HepG2 (cell line): ENCODE measurements around the gene NUP155. TPM values are rescaled to one million over a fixed set of nuclear protein-coding genes. Genes with fewer than 3 reads are reported as not detected.
A peak's percentile ranks its signal among the peaks of the same experiment; 100 is the strongest.

ENCODE experiments used
- ATAC-seq: fragments of 200-7000 bp; cut with Tn5 transposase; 3 replicates; pipeline ENCODE4 v1.9.1; 2020; ENCODE audit warnings: mild to moderate bottlenecking, moderate library complexity
- BruUV-seq: library from RNA; stranded (reverse); fragments of 400-500 nt; replicated peaks from 2 replicates; lab custom pipeline; 2021; lab: Mats Ljungman, UMichigan
- CTCF ChIA-PET: fragments of 300-600 bp; formaldehyde crosslinking; extraction: SDS; loops from one replicate; lab custom pipeline; 2021; ENCODE audit warnings: low total read pairs, inconsistent platforms, low intra/inter-chr PET ratio; lab: Yijun Ruan, JAX
- POLR2A ChIA-PET: fragments of 350-600 bp; sonication (Branson Sonifier 250); formaldehyde crosslinking; loops from one replicate; lab custom pipeline; 2020; ENCODE audit warnings: antibody characterized with exemption, inconsistent platforms; lab: Yijun Ruan, JAX
- DNase-seq: peaks from one replicate; pipeline ENCODE4 v3.0.0-alpha.2; 2015; ENCODE audit warnings: low spot score
- FAIRE-seq: peaks from 3 replicates; lab custom pipeline; 2011; peaks lifted over from hg19 to GRCh38; lab: Jason Lieb, UNC
- H2AFZ ChIP-seq: one replicate; pipeline ENCODE4 v1.6.1; 2011; ENCODE audit warnings: low read length, inconsistent platforms
- H3K27ac ChIP-seq: fragments of 300-600 bp; 3 replicates; pipeline ENCODE4 v1.8.0; 2011; ENCODE audit warnings: mixed run types, mild to moderate bottlenecking, mixed read lengths, low read length, inconsistent platforms; ENCODE audit not compliant: insufficient read depth; ENCODE audit errors: extremely low read length
- H3K27me3 ChIP-seq, 2 experiments: fragments of 200-600 bp in 1 of 2; 2 replicates in 1 of 2; 3 replicates in 1 of 2; pipeline versions ENCODE4 v1.6.0 to v1.8.0; 2011; ENCODE audit warnings: low read length in 2 of 2, mild to moderate bottlenecking in 2 of 2, moderate library complexity in 2 of 2, inconsistent platforms in 1 of 2; ENCODE audit not compliant: insufficient read depth in 2 of 2, control insufficient read depth in 1 of 2
- H3K36me3 ChIP-seq, 2 experiments: fragments of 200-600 bp in 1 of 2; replicated peaks in 1 of 2; 2 replicates in 1 of 2; 3 replicates in 1 of 2; pipeline versions ENCODE4 v1.5.1 to v1.8.0; 2011; ENCODE audit warnings: low read length in 2 of 2, inconsistent platforms in 1 of 2; ENCODE audit not compliant: insufficient read depth in 2 of 2, control insufficient read depth in 1 of 2
- H3K4me1 ChIP-seq: 2 replicates; pipeline ENCODE4 v1.5.1; 2012; ENCODE audit warnings: low read length, inconsistent platforms; ENCODE audit not compliant: insufficient read depth
- H3K4me2 ChIP-seq: 2 replicates; pipeline ENCODE4 v1.6.0; 2011; ENCODE audit warnings: low read depth, low read length, inconsistent platforms
- H3K4me3 ChIP-seq, 3 experiments: fragments of 200-600 bp in 1 of 3; sonication (generic), shearing (Covaris generic) in 1 of 3; replicated peaks in 1 of 3; 2 replicates each; pipeline ENCODE4 v1.5.1; 2011 to 2016; ENCODE audit warnings: low read length in 3 of 3, inconsistent platforms in 2 of 3, low read depth in 2 of 3, mild to moderate bottlenecking in 2 of 3, control low read depth in 1 of 3, mixed read lengths in 1 of 3; ENCODE audit not compliant: insufficient read depth in 1 of 3
- H3K79me2 ChIP-seq: one replicate; pipeline ENCODE4 v1.6.1; 2011; ENCODE audit warnings: low read length, inconsistent platforms; ENCODE audit not compliant: insufficient read depth
- H3K9ac ChIP-seq: 2 replicates; pipeline ENCODE4 v1.6.0; 2011; ENCODE audit warnings: mild to moderate bottlenecking, low read depth, low read length, inconsistent platforms; ENCODE audit not compliant: insufficient read depth
- H3K9me3 ChIP-seq: 2 replicates; pipeline ENCODE4 v1.5.1; 2012; ENCODE audit warnings: mild to moderate bottlenecking, low read length
- H4K20me1 ChIP-seq: 2 replicates; pipeline ENCODE4 v1.6.0; 2011; ENCODE audit warnings: inconsistent platforms, mild to moderate bottlenecking, low read length, moderate library complexity; ENCODE audit not compliant: insufficient read depth
- AGO1 ChIP-seq: fragments of 200-400 bp; formaldehyde crosslinking; IDR thresholded peaks from 2 replicates; pipeline ENCODE4 v1.6.1; 2017; ENCODE audit warnings: mild to moderate bottlenecking, low read depth, low read length, moderate library complexity; ENCODE audit not compliant: poor library complexity, severe bottlenecking
- BRF2 ChIP-seq: sonication (generic); formaldehyde crosslinking; IDR thresholded peaks from 2 replicates; pipeline ENCODE4 v1.8.1; 2022; ENCODE audit warnings: mild to moderate bottlenecking, missing genetic modification reagents
- DNMT1 ChIP-seq: sonication (generic); formaldehyde crosslinking; IDR thresholded peaks from 2 replicates; pipeline ENCODE4 v1.5.1; 2020; ENCODE audit warnings: mild to moderate bottlenecking, missing genetic modification reagents
- DR1 ChIP-seq: sonication (generic); formaldehyde crosslinking; IDR thresholded peaks from 2 replicates; pipeline ENCODE4 v1.8.0; 2021; ENCODE audit warnings: mild to moderate bottlenecking, missing genetic modification reagents, inconsistent platforms
- GFI1 ChIP-seq: sonication (generic); formaldehyde crosslinking; IDR thresholded peaks from 2 replicates; pipeline ENCODE4 v1.5.0; 2020; ENCODE audit warnings: missing genetic modification reagents, mild to moderate bottlenecking, borderline replicate concordance
- HOXA3 ChIP-seq: sonication (generic); formaldehyde crosslinking; IDR thresholded peaks from 2 replicates; pipeline ENCODE4 v1.5.0; 2020; ENCODE audit warnings: missing genetic modification reagents
- MAX ChIP-seq: IDR thresholded peaks from 2 replicates; pipeline ENCODE4 v1.6.1; 2012; ENCODE audit warnings: inconsistent platforms
- NFE2L1 ChIP-seq: sonication (generic); formaldehyde crosslinking; IDR thresholded peaks from 2 replicates; pipeline ENCODE4 v1.4.0; 2020; ENCODE audit warnings: missing genetic modification reagents, mild to moderate bottlenecking, borderline replicate concordance
- RFX5 ChIP-seq: IDR thresholded peaks from 2 replicates; pipeline ENCODE4 v1.6.1; 2011; ENCODE audit warnings: low read depth, low read length, improper control_type of control experiment
- SRY ChIP-seq: sonication (generic); formaldehyde crosslinking; IDR thresholded peaks from 2 replicates; pipeline ENCODE4 v1.8.0; 2022; ENCODE audit warnings: mild to moderate bottlenecking, missing genetic modification reagents
- YY1 ChIP-seq: IDR thresholded peaks from 2 replicates; pipeline ENCODE4 v1.6.1; 2011; ENCODE audit warnings: low read length, low read depth, moderate library complexity, mild to moderate bottlenecking; ENCODE audit not compliant: insufficient read depth, insufficient replicate concordance
- ZMAT3 ChIP-seq: sonication (generic); formaldehyde crosslinking; conservative IDR thresholded peaks from 2 replicates; pipeline ENCODE4 v1.7.0; 2021; ENCODE audit warnings: missing genetic modification reagents
- ZNF33A ChIP-seq: sonication (generic); formaldehyde crosslinking; IDR thresholded peaks from 2 replicates; pipeline ENCODE4 v1.5.1; 2020; ENCODE audit warnings: missing genetic modification reagents, mild to moderate bottlenecking, moderate library complexity, borderline replicate concordance
- ZNF678 ChIP-seq: sonication (generic); formaldehyde crosslinking; IDR thresholded peaks from 2 replicates; pipeline ENCODE4 v1.4.0; 2020; ENCODE audit warnings: mild to moderate bottlenecking, missing genetic modification reagents
- ZNF768 ChIP-seq: sonication (generic); formaldehyde crosslinking; IDR thresholded peaks from 2 replicates; pipeline ENCODE4 v1.4.0; 2020; ENCODE audit warnings: missing genetic modification reagents
- WGBS: methylation state at CpG from one replicate; pipeline ENCODE4 v1.1.6; 2017; ENCODE audit warnings: low lambda C conversion rate; 5-methylcytosine and 5-hydroxymethylcytosine counted together
- in situ Hi-C: cut with HindIII; loops from 2 replicates; pipeline ENCODE4 v1.10.0; 2017; ENCODE audit warnings: low pct_unique_long_range_greater_than_20kb; ENCODE audit not compliant: extremely low pct_ligation_motif_present
- intact Hi-C: fragments of 100-400 bp; cut with micrococcal nuclease; formaldehyde crosslinking; loops from one replicate; pipeline ENCODE4 v1.10.0; 2022; ENCODE audit not compliant: unreplicated experiment
- polyA plus RNA-seq, 8 experiments: library from polyadenylated mRNA; depleted of rRNA in 3 of 8; stranded (reverse) in 7 of 8; unstranded in 1 of 8; fragments of >200 nt; fragmentation: Illumina TruSeq in 4 of 8; extraction: Trizol in 4 of 8; gene quantifications; 2 replicates each; pipeline versions ENCODE4 v1.2.1 to v1.2.3, GENCODE V29; 2011 to 2016; ENCODE audit warnings: low read depth in 4 of 8, missing spikeins in 1 of 8, mixed read lengths in 1 of 8; ENCODE audit not compliant: insufficient read depth in 1 of 8
- total RNA-seq, 5 experiments: library from RNA; depleted of rRNA; stranded (reverse); fragments of >200 nt; fragmentation: Illumina TruSeq; extraction: Trizol; gene quantifications; 2 replicates each; pipeline ENCODE4 v1.2.3, GENCODE V29; 2016; ENCODE audit warnings: low read depth in 1 of 5
- TF ChIP-seq, protein P1 (sequence below): sonication (generic); formaldehyde crosslinking; IDR thresholded peaks from 2 replicates; pipeline ENCODE4 v1.8.0; 2022; ENCODE audit warnings: missing genetic modification reagents, mild to moderate bottlenecking, borderline replicate concordance
- TF ChIP-seq, protein P2 (sequence below): sonication (generic); formaldehyde crosslinking; IDR thresholded peaks from 2 replicates; pipeline ENCODE4 v1.4.0; 2020; ENCODE audit warnings: missing genetic modification reagents

NUP155 gene
- total and polyA plus RNA-seq, 2 of the 13 experiments (the other 11 are each of a cell fraction or from before 2014, with no cell fraction given): 13.0 to 57.4 TPM

DNA sequence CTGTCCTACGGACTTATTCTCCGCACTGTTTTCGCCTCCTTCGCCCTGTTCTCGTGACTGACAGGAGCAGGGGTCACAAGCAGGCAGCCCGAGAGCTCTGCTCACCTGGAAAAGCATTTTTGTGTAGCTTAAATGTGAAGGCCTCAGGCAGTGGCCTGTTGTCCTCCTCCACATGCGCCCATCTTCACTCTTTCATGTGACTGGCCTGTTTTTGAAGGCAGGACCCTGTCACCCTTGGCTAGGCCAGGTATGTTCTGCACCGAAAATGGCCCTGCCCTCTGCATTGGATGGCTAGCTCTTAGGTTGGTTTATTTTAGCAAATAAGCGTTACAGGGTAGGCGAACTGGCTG lies 121.1 kb downstream of the NUP155 start (continued):
- TF ChIP-seq, protein P1, sequence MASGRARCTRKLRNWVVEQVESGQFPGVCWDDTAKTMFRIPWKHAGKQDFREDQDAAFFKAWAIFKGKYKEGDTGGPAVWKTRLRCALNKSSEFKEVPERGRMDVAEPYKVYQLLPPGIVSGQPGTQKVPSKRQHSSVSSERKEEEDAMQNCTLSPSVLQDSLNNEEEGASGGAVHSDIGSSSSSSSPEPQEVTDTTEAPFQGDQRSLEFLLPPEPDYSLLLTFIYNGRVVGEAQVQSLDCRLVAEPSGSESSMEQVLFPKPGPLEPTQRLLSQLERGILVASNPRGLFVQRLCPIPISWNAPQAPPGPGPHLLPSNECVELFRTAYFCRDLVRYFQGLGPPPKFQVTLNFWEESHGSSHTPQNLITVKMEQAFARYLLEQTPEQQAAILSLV: 0 out of 2 replicates have a peak, but pooled peaks have one; percentile 12
- TF ChIP-seq NFE2L1: no peak
- TF ChIP-seq AGO1: no peak

DNA sequence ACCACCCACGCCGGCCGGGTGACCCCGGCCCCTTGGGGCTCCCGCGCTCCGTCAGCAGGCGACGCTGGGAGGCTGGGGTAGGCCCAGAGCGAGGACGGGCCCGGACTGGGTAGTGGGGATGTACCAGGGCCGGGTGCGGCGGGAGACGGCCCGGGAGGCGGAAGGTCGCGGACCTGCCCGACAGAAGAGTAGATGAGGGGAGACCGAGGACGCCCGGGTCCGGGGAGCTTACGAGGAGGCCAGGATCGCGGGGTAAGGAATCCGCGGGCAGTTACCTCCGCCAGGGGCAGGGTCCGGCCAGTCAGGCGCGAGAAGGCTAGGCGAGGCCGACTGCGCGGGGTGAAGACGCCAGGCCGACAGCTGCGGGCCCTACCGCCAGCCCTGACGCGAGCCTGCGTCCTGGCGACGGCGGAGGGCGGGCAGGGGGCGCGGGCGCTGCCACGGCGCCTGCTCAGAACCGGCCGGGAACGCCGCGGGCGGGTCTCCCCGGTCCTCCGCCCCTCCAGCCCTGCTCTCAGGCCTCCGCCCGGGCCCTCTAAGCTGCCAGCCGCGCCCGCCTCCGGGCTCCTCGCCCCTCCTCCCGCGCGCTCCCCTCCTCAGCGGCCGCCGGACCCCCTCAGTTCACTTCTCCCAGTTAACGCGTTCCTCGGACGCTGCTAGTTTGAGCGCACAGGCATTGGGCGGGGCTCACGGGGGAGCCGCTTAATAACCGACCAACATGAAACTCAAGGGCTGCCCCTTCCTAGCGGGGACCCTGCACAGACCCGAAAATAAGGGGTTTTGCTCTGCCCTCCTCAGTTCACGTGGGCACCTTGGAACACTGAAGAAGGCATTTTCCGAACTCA lies 121.7 kb downstream of the NUP155 start, which contains the start of gene CPLANE1:
TSS of gene CPLANE1 (minus strand) at position 407 of the 845 bp plus-strand sequence. CDS start 1,678 bp downstream, outside the sequence.
- WGBS: 3% methylated on average over 35 of the region's 88 CpGs
- POLR2A ChIA-PET: interaction anchor here (0.6 to 1.4 kb wide), 5 partner anchors 12 to 130 kb away, joined by 3 to 7 read pairs (median 3); partner anchors contain the start of genes NUP155 and WDR70
- ATAC-seq: peak; percentile 95
- TF ChIP-seq GFI1 (peak; percentile 27; the same call in 1 of the 2 replicates), ZNF678 (CRISPR knock-in tag) (no peak), BRF2 (CRISPR knock-in tag) (peak; percentile 63; the same call in 1 of the 2 replicates), SRY (CRISPR knock-in tag) (no peak; the same call in none of the 2 replicates), ZMAT3 (CRISPR knock-in tag) (peak; percentile 86; the same call in 1 of the 2 replicates), DR1 (CRISPR knock-in tag) (peak; percentile 31; the same call in 1 of the 2 replicates), YY1 (peak; percentile 26), MAX (peak; percentile 85), DNMT1 (CRISPR knock-in tag) (0 out of 2 replicates have a peak, but pooled peaks have one; percentile 1), ZNF768 (peak; percentile 68; the same call in 1 of the 2 replicates), HOXA3 (CRISPR knock-in tag) (peak; percentile 55; the same call in 1 of the 2 replicates), ZNF33A (no peak), RFX5 (no peak)
- TF ChIP-seq, protein P1: peak; percentile 51; the same call in 1 of the 2 replicates
- TF ChIP-seq, protein P2, sequence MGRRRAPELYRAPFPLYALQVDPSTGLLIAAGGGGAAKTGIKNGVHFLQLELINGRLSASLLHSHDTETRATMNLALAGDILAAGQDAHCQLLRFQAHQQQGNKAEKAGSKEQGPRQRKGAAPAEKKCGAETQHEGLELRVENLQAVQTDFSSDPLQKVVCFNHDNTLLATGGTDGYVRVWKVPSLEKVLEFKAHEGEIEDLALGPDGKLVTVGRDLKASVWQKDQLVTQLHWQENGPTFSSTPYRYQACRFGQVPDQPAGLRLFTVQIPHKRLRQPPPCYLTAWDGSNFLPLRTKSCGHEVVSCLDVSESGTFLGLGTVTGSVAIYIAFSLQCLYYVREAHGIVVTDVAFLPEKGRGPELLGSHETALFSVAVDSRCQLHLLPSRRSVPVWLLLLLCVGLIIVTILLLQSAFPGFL (CRISPR knock-in tag): no peak

More for the DNA sequence above, 121.7 kb downstream of the NUP155 start, which contains the start of gene CPLANE1:
- Histone ChIP-seq H3K9ac (peak within 1 kb of the TSS; percentile 85), H3K79me2 (no peaks in the 10 kb centered on the region), H3K9me3 (peaks cover 4% of the 10 kb centered on the region), H2AFZ (peak within 1 kb of the TSS; percentile 79), H3K4me1 (peaks cover 22% of the 10 kb centered on the region), H4K20me1 (no peaks in the 10 kb centered on the region), H3K27me3 (no peaks in the 10 kb centered on the region; a peak in 1 of 5 replicates), H3K4me2 (peak within 1 kb of the TSS; percentile 76), H3K4me3 (peak within 1 kb of the TSS; percentile 74 to 92 (median 83)), H3K27ac (peak within 1 kb of the TSS; percentile 84), H3K36me3 (no peaks in the 10 kb centered on the region)
- DNase-seq: peak; percentile 53
- CTCF ChIA-PET: no interaction called here
- intact Hi-C loops: no loop called here
- no peak for FAIRE-seq
- in situ Hi-C loops: no loop called here
- BruUV-seq: no TSS peak
